ENCODE measurements around the gene SNAP91.

DNA sequence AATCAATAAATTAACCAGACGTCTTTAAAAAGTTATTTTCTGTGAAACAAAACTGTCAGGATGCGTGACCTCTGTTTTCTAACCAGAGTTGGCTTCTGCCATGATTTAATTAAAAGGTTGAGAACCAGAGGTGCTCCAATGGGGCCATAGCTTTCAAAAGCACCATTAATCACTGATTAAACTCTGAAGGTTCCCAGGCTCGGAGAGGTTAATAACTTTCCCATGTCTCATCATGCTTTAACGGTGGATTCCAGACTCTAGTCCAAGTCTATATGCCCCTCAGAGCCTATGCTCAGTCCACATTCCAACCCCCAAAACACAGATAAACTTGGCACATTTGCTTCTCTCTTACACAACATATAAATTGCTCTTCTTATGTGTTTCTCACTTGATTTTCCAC is 95.5 kb downstream of the SNAP91 start:
- TF ChIP-seq POLR2A (IDR thresholded peaks at IDR 0.05) (no peak), EP300 (IDR thresholded peaks at IDR 0.05) (no peak)
- TF ChIP-seq, protein P1, sequence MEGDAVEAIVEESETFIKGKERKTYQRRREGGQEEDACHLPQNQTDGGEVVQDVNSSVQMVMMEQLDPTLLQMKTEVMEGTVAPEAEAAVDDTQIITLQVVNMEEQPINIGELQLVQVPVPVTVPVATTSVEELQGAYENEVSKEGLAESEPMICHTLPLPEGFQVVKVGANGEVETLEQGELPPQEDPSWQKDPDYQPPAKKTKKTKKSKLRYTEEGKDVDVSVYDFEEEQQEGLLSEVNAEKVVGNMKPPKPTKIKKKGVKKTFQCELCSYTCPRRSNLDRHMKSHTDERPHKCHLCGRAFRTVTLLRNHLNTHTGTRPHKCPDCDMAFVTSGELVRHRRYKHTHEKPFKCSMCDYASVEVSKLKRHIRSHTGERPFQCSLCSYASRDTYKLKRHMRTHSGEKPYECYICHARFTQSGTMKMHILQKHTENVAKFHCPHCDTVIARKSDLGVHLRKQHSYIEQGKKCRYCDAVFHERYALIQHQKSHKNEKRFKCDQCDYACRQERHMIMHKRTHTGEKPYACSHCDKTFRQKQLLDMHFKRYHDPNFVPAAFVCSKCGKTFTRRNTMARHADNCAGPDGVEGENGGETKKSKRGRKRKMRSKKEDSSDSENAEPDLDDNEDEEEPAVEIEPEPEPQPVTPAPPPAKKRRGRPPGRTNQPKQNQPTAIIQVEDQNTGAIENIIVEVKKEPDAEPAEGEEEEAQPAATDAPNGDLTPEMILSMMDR (IDR thresholded peaks at IDR 0.05) = no peak

Data from ovary (tissue), 3 donors.